KOPT-K1 (cell line): ENCODE data around the gene OSTF1.

Experiments
- H3K27ac ChIP-seq: fragments of 200-600 bp; sonication (generic); 2 replicates; pipeline ENCODE4 v1.5.1; 2016; ENCODE audit warnings: antibody characterized with exemption, mild to moderate bottlenecking, low read depth, low read length; ENCODE audit not compliant: poor library complexity, severe bottlenecking
- H3K36me3 ChIP-seq: fragments of 200-600 bp; sonication (generic); 2 replicates; pipeline ENCODE4 v1.5.1; 2017; ENCODE audit warnings: antibody characterized with exemption, mild to moderate bottlenecking, low read length, moderate library complexity; ENCODE audit not compliant: insufficient read depth
- H3K9me3 ChIP-seq: fragments of 200-600 bp; sonication (generic); 2 replicates; pipeline ENCODE4 v1.5.1; 2017; ENCODE audit warnings: antibody characterized with exemption, low read length, mild to moderate bottlenecking; ENCODE audit not compliant: insufficient read depth, poor library complexity, severe bottlenecking

OSTF1 gene

DNA sequence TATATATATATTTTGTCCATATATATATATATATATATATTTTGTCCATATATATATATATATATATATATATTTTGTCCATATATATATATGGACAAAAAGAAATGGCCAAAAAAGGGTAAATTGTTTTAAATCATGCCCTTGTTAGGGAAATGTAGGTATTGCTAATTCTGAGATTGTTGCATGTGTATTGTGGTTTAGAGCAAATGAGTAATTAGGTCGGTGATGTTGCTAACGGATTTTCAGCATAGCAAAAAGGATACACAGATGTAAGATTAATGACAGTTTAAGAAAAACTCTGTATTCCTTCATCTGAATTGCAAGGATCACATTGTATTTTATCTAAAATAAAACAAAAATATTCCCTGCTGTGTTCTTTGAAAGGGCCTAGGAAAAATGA lies 40.2 kb downstream of the OSTF1 start:
- Histone ChIP-seq H3K36me3 (peaks cover 44% of the 10 kb centered on the region), H3K9me3 (no peaks in the 10 kb centered on the region)

GRCh38 chr9:75130172-75130571 lies 41.9 kb downstream of the OSTF1 start:
- Histone ChIP-seq H3K36me3 (peaks cover 58% of the 10 kb centered on the region), H3K27ac (no peak overlapping the region), H3K9me3 (no peaks in the 10 kb centered on the region)

More for the DNA sequence above, 40.2 kb downstream of the OSTF1 start:
- H3K27ac ChIP-seq: no peak overlapping the region

DNA sequence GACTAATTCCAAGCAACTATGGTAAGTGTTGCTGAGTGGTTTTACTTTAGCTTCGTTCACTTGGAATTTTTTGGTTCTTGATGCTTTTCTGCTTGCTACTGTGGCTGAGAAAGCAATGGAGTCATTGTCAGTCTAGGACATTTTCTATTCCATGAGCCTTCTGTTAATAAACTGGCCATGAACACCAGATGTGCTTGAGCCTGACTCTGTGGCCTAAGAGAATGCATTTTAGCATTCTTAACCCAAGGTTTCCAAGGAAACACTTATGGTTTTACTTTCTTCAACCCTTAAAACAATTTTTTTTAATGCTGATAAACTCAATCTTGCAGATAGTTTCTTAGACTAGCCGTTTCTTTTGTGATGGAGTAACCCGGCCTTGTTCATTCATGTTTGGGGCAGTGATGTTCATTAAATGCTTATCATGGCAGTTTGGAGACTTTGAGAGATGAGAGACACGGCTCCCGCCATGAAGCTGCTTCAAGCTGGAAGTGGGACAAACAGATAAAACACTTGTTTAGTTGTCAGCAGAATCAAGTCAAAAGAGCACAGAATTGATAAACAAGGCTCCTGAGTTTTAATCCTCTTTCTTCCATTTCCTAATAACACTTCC lies 42.4 kb downstream of the OSTF1 start:
- Histone ChIP-seq H3K27ac (no peak overlapping the region), H3K9me3 (no peaks in the 10 kb centered on the region), H3K36me3 (peaks cover 64% of the 10 kb centered on the region)

DNA sequence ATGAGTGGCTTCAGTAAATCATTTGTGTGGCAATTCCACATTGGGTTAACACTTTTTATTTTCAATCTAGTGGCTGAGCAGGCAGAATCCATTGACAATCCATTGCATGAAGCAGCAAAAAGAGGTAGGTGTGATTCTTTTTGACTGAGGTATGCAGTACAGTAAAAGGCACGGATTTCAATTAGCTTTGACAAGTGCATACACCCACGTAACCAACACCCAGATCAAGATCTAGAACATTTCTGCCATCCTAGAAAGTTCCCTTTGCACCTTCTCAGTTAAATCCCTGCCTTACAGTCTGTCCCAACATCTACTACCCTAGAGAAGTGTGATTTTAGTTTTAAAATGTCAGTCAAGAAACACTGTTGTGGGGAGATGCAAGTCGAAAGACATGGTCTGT lies 43.4 kb downstream of the OSTF1 start:
- no peaks in the 10 kb centered on the region for H3K9me3 ChIP-seq
- H3K27ac ChIP-seq: no peak overlapping the region
- H3K36me3 ChIP-seq: peaks cover 73% of the 10 kb centered on the region

DNA sequence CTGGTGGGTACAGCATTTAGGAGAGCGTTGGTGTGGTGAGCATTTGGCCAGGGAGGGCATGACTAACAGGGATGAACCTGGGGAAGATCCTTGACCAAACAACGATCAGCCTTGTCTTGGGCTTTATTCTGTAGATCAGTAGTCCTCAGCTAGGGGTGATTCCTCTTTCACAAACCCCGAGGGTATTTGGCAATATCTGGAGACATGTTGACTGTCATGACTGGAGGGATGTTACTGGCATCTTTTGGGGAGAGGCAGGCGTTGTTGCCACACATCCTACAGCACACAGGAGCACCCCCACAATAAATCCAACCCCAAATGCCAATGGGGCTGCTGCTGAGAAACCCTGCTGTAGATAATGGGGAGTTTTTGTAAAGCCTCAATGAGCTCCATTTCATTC lies 43.9 kb downstream of the OSTF1 start:
- H3K9me3 ChIP-seq: no peaks in the 10 kb centered on the region
- H3K27ac ChIP-seq: no peak overlapping the region
- peaks cover 79% of the 10 kb centered on the region for H3K36me3 ChIP-seq

- Histone ChIP-seq H3K27ac (no peak overlapping the region), H3K9me3 (no peaks in the 10 kb centered on the region), H3K36me3 (peaks cover 86% of the 10 kb centered on the region)
Observed at GRCh38 chr9:75133396-75133795, 45.1 kb downstream of the OSTF1 start.

DNA sequence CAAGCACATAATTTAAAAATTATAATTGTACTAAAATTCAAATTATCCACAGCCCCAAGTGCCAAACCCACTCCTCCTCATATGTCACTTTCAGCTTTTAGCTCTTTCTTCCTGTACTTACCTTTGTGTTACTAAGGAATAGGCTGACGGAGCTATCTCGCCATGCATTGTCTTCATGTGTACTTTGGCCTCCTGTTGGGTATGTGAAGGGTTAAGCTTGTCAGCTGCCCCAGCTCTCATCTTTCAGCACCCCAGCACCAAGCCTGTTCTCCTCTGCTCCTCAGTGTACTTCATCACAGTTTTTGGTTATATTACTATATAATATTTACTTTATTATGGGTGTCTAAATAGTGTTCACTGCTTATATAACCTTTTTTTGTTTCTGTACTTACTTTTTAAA lies 46.2 kb downstream of the OSTF1 start:
- H3K9me3 ChIP-seq: no peaks in the 10 kb centered on the region
- H3K27ac ChIP-seq: no peak overlapping the region
- peaks cover 79% of the 10 kb centered on the region for H3K36me3 ChIP-seq

DNA sequence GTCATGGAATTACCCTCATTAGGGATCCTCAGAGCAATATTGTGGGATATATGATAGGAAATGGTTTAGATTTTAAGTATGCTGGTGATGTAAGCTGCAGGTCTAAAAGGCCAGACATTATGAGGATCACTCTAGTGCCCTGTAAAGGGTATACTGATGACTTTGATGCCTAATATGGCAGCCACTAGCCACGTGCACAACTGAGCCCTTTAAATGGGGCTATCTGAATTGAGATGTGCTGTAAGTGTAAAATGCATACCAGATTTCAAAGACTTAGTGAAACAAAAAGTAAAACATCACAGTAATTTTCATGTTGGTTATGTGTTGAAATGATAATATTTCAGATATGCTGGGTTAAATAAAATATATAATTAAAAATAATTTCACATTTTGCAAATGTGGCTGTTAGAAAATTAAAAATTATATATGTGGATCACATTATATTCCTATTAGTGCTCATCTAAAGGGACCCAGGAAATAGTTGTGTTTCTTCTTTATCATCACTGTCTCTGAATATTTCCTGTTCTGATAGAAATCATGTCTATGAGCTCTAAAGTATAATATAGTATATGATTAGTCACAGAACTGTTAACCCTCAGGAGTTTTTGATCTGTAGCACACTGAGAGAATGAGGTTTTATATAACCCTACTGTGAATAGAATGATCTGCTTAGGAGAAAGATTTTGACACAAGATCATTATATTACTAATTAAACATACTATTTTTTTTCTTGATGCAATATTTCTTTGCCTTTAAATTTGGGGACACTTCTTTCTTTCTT lies 50.1 kb downstream of the OSTF1 start:
- no peaks in the 10 kb centered on the region for H3K9me3 ChIP-seq
- peaks cover 61% of the 10 kb centered on the region for H3K36me3 ChIP-seq
- peak overlapping the region; percentile 80 for H3K27ac ChIP-seq

- no peaks in the 10 kb centered on the region for H3K9me3 ChIP-seq
- H3K27ac ChIP-seq: peak overlapping the region; percentile 80
- peaks cover 63% of the 10 kb centered on the region for H3K36me3 ChIP-seq
Observed at GRCh38 chr9:75139201-75139600, 50.9 kb downstream of the OSTF1 start.

DNA sequence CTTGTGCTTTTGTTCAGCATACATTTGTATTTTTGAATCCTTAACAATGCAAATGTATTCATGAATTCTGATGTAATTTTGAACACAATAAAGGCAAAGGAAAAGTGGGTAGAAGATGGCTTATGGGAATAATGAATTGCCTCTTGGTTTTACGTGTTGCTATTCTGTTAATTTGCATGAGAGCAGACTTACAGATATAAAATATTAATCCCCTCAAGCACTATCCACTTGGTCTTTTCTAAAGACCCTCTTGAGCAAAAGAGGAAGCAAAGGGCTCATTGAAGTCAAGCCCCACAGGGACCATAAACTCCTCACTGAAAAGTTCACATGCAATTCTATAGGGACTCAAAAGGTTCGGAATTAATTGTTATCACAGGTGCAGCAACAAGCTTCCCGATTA lies 51.9 kb downstream of the OSTF1 start:
- Histone ChIP-seq H3K36me3 (peaks cover 62% of the 10 kb centered on the region), H3K9me3 (peaks cover 6% of the 10 kb centered on the region), H3K27ac (peak overlapping the region; percentile 80)

DNA sequence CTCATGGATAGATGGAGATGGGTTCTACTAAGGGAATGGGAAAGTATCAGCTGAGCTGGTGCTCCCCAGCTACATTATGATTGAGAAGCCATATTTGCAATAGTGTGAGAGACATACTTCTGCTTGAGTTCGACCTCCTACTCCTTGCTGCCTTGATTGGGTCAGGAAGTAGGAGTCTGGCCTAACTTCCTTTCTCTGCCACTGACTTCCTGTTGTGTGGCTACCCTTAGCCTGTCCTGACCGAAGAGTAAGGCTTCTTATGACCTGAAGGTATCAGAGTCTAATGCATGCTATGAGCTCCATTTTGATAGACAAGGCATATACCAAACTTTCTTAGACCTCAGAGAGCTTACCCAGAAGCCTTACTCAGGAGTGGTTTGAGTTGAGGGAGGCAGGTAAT lies 53.9 kb downstream of the OSTF1 start:
- H3K27ac ChIP-seq: peak overlapping the region; percentile 77
- H3K9me3 ChIP-seq: peaks cover 6% of the 10 kb centered on the region
- peaks cover 52% of the 10 kb centered on the region for H3K36me3 ChIP-seq

DNA sequence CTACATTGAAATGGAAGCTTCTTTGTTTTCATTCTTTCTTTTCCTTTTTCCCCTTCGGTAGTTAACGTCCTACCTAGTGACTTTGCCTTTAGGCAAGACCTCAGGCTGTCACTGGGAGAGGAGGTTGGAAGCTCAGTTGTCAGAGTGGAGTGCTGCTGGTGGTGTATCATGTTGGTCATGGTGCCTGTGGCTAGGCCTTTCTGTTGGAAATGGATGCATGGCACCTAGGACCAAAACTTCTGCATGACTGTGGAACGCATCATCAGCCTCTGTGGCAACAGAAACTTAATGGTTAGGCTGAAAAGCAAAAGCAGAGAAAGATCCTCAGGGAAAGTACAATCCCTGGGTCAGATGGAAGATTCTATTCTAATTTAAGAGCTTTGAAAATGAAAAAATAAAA lies 57.9 kb downstream of the OSTF1 start:
- Histone ChIP-seq H3K27ac (peak overlapping the region; percentile 98), H3K36me3 (peaks cover 31% of the 10 kb centered on the region), H3K9me3 (peaks cover 6% of the 10 kb centered on the region)

DNA sequence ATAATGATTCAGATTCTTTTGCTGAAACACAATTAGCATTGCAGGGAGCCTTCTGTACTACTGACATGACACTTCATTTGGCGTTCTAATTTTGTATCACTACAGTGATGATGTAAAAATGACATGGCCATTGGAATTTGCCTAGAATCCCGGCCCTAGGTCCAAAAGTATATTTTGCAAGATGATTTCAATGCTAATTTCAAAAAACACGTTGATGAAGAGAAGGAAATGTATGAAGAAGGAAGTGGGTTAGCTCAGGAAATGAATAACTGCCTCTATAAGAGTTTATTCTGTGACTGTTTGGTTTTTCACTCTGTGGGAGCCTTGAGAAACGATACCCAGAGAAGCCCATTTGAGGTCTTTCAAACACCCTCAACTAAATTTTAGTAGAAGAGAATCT lies 59.3 kb downstream of the OSTF1 start:
- peak overlapping the region; percentile 98 for H3K27ac ChIP-seq
- H3K9me3 ChIP-seq: peaks cover 6% of the 10 kb centered on the region
- H3K36me3 ChIP-seq: peaks cover 31% of the 10 kb centered on the region

GRCh38 chr9:75148561-75148960 lies 60.2 kb downstream of the OSTF1 start:
- peaks cover 29% of the 10 kb centered on the region for H3K36me3 ChIP-seq
- peak overlapping the region; percentile 98 for H3K27ac ChIP-seq
- peaks cover 6% of the 10 kb centered on the region for H3K9me3 ChIP-seq

DNA sequence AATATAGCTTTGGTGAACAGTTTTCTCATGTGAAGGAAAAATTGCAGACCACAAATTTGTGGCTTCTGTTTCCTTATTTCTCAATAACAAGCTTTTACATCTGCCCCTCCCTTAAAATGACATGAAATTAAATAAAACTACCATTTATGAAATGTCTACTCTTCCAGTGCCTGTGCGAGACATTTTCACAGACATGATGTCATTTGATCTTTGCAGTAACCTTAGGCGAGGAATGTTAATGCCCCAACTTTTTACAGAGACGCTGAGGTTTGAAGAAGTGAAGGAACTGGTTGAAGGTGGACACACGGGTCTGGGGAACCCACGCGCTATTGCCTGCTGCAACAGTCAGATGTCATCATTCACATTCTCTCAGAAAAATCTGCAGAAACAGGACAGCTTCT lies 61.5 kb downstream of the OSTF1 start:
- H3K36me3 ChIP-seq: peaks cover 17% of the 10 kb centered on the region
- H3K9me3 ChIP-seq: peaks cover 4% of the 10 kb centered on the region
- H3K27ac ChIP-seq: peak overlapping the region; percentile 98

GRCh38 chr9:75150512-75150911 lies 62.2 kb downstream of the OSTF1 start:
- Histone ChIP-seq H3K9me3 (no peaks in the 10 kb centered on the region), H3K27ac (peak overlapping the region; percentile 98)

More at GRCh38 chr9:75150512-75150911, 62.2 kb downstream of the OSTF1 start:
- peaks cover 11% of the 10 kb centered on the region; the same call in 1 of the 2 replicates for H3K36me3 ChIP-seq
